CD4-positive, alpha-beta T cell treated with Interleukin-17A for 4 hours (primary cell): ENCODE data around the gene COL6A6.

Experiments used
- DNase-seq: peaks from one replicate; pipeline ENCODE4 v3.0.0-alpha.2; 2020; ENCODE audit warnings: mixed read lengths

COL6A6 gene

GRCh38 chr3:130516645-130517512 is at the start of gene COL6A6:
Gene COL6A6, plus strand, starts transcription at chr3:130517177. Its CDS starts 43,188 bp downstream, at chr3:130560365.
- no peak for DNase-seq

DNA sequence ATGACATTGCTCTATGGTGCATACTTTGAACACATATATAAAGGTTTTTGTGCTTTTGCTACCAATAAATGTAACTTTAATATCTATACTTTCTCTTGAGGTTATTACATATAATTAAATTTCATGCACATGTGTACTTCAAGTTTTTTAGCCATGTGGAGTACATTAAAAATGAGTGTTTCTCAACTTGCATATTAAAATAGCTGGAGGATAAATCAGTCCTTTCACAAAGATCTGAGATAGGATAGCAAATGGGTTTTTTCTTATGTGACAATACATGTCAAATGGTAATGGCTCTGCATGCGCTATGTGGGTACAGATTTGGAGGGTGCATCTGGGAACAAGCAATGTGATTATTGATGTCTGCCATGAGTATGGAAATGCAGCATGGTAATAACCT is 48.7 kb upstream of the COL6A6 start:
- DNase-seq = no peak

DNA sequence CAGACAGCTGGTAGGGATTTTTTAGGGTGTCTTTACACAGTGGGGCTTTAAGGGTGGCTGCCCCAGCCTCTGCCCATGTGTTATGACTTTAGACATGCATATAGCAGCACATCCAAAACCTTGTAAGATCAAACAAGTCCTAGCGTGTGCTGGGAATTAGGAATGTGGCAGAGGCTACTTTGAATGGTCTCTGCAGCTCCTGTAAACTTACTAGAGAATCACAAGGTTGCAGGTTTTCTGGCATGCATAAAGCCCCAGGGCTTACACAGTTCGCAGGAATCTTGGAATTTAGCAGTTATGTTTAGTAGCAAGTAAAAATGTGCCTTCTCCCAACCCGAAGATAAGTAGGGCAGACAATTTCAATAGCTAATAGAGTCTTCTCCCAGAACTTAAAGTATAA is 46.9 kb upstream of the COL6A6 start:
- no peak for DNase-seq

DNA sequence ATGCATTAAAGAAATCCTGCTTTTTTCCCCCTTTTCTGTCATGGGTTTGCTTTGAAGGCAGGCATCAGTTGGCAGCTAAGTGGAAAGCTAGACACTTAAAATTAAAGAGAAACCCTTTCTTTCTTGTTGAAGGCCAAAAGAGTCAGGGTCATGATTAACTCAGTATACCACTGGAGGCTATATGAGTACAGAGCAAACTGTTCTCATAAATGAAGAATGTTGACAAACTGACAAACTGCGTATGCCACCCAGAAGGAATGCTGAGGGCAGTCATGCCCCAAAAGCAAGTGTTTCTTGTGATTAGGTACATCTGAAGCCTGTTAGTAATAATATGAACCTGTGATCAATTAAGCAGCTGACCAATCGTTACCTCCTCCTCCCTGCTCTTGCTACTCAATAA is 43.6 kb upstream of the COL6A6 start:
- no peak for DNase-seq

- DNase-seq = no peak
Measured at GRCh38 chr3:130480736-130481135, 36.2 kb upstream of the COL6A6 start.

DNA sequence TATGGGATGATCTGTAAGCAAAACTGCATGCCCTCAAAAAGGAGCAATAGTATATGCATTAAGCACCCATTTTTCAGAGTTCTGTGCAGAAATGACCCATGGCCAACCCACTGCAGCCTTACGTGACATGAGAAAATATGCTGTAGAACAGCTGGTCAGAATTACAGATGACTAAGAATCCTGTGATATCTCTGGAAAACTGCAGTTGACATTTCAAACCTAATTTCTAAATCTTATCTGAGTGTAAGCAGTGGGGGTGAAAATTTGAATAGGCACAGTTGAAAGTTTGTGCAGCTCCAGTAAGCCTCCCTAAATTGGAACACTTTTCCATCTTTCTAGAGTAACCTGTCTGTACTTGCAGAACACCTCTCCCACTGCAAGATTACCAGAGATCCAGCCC is 28.7 kb upstream of the COL6A6 start:
- DNase-seq = no peak

DNA sequence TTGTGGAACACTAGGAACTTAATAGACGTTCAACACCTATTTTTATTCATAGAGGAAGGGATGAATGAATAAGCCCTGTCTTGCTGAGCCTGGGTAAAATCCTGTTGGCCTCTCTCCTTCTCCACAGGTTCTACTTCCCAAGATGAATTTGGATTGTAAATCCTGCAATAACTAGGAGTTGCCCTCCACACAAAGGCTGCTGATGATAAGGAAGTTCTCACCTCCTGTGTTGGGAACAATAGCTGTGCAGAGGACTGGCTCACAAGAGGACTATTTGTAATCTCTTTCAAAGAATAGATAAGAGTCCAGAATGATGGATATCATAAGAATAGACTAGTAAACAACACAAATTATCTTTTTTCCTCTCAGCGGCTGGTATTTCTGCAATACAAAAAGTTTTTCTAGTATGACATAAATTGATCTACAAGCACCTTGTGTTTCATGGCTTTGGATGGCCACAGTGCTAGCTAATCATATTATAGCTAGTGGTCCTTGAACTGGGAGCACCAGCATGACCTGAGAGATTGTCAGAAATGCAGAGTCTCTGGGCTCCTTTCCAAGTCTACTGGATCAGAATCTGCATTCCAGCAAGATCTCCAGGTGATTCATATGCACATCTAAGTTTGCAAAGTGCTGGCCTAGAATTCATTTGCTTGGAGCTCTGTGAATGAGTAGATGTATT is 28.1 kb upstream of the COL6A6 start:
- no peak for DNase-seq

- DNase-seq = no peak
Measured at GRCh38 chr3:130490241-130490640, 26.7 kb upstream of the COL6A6 start.

DNA sequence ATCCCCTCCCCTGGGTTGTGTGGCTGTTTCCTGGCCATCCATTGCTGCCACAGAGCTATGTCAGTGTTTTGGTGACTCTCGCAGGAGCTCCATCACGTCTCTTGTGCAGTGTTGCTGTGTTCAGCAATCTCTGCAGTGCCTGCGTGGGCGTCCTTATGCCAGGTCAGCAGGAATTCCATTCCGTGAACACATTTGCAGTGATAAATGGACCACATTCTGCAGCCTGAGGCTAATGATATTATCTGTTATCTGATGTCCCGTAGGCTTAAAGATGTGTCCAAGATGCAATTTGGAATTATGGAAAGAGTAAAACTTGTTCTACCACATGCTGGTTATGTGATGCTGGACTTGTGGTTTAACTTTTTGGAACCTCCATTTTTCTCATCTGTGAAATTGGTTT is 25.5 kb upstream of the COL6A6 start:
- no peak for DNase-seq

GRCh38 chr3:130504701-130505100 is 12.3 kb upstream of the COL6A6 start:
- no peak for DNase-seq

- DNase-seq = no peak
Measured at GRCh38 chr3:130506031-130506430, 10.9 kb upstream of the COL6A6 start.

DNA sequence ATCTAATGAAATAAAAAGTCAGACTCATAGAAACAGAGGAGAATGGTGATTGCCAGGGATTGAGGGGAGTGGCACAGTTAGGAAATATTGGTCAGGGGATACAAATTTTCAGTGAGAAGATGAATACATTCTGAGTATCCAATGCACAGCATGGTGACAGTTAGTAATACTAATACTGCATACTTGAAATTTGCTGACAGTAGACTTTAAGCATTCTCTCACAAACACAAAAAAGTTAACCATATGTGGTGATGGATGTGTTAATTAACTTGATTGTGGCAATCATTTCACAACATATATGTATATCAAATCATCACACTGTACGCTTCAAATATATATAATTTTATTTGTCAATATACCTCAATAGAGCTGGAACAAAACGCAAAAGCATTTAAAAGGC is 9.2 kb upstream of the COL6A6 start:
- no peak for DNase-seq

DNA sequence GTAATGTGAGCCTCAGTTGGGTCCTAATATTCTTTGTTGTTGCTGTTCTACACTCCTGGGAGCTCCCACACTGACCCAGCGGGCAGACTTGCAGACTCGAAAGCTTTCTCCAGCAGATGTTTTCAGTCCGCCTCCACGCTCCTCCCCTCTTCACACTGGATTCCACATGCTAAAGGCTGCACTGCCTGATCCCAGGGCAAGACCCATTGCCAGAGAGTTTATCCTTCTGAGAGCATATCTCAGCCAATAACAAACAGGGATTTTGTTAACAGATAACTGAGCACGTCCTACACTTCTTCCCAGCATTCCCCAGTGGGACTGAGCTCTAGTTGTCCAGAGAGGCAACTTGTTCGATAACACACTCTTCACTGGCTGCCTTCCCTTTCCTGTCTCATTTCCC is 8.0 kb upstream of the COL6A6 start:
- no peak for DNase-seq

DNA sequence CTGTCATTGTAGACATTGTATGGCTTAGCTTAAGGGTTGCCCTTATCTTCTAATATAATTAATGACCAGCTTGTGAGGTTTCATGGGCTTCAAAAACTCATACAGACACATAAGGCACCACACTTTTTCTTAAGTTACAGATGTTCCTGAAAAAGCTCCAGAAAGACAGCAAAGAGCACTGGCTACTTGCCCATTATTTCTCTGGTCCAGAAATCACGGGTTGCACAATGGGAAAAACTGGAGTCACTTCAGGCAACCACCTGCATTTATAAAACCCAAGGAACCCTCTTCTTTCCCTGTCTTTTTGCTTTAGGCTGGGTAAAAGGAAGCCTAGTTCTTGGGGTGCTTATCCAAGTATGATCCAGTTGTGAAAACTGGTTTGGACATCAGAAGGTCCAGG is 2.3 kb upstream of the COL6A6 start:
- DNase-seq = no peak

GRCh38 chr3:130515755-130516154 is 1.2 kb upstream of the COL6A6 start:
- DNase-seq = no peak

- DNase-seq = no peak
Measured at GRCh38 chr3:130517602-130518001, 625 bp downstream of the COL6A6 start.

GRCh38 chr3:130519754-130520153 is 2.8 kb downstream of the COL6A6 start:
- DNase-seq = no peak

- DNase-seq = no peak
Measured at GRCh38 chr3:130522399-130522798, 5.4 kb downstream of the COL6A6 start.

- DNase-seq = no peak
Measured at GRCh38 chr3:130527426-130527825, 10.4 kb downstream of the COL6A6 start.

DNA sequence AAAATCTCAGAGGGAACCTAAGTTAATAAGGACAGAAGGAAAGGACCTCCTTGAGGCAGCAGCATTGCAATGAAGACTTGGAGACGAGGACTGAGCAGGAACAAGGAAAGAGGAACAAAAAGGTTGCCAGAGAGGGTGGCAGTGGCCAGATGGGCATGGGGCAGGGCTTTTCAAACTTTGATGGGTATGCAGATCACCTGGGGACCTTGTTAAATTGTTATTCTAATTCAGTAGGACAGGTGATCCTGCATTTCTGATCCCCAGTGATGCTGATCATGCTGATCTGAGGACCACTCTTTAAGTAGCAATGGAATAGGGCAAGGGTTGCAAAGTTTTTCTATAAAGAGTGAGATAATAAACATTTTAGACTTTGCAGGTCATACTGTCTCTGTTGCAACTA is 11.1 kb downstream of the COL6A6 start:
- DNase-seq = no peak

GRCh38 chr3:130529486-130530215 is 12.7 kb downstream of the COL6A6 start:
- no peak for DNase-seq

DNA sequence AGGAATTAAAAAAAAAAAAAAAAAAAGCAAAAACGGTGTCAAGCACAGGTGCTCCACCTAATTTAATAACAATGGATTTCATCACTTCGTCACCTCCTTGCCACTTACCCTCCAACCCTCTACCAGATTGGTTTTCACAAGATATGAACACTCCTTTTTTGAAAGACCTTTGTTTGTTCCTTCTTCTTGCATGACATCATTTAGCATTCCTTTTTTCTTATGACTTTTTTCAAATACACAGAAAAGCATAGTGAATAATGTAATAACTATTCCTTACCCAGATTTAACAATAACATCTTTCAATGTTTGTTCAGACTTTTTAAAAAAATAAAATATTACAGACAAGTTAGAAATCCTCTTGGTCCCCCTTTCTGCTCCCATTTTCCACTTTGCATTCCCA is 16.3 kb downstream of the COL6A6 start:
- DNase-seq = no peak

- DNase-seq = no peak
Measured at GRCh38 chr3:130537673-130538304, 20.8 kb downstream of the COL6A6 start.
